ENCODE measurements around the gene RWDD3.

Gene RWDD3

GRCh38 chr1:95207223-95207935 lies 26.6 kb upstream of the RWDD3 start:
- Histone ChIP-seq H3K27ac (ENCODE audit: insufficient read depth, low read length, poor library complexity, severe bottlenecking) (no peak overlapping the region), H3K36me3 (ENCODE audit: control insufficient read depth, insufficient read depth, low read length) (no peaks in the 10 kb centered on the region), H3K4me1 (ENCODE audit: control insufficient read depth, insufficient read depth, low read length, poor library complexity, severe bottlenecking) (no peaks in the 10 kb centered on the region), H3K9me3 (ENCODE audit: control insufficient read depth, low read length) (no peaks in the 10 kb centered on the region), H3K27me3 (replicated peaks; ENCODE audit: control insufficient read depth, insufficient read depth, low read length, poor library complexity, severe bottlenecking) (no peaks in the 10 kb centered on the region), H3K4me3 (ENCODE audit: insufficient read depth, low read depth, low read length, poor library complexity, severe bottlenecking) (no peak overlapping the region)
- DNase-seq: no peak

GRCh38 chr1:95208876-95209275 lies 25.1 kb upstream of the RWDD3 start:
- Histone ChIP-seq H3K27me3 (replicated peaks; ENCODE audit: control insufficient read depth, insufficient read depth, low read length, poor library complexity, severe bottlenecking) (no peaks in the 10 kb centered on the region), H3K4me3 (ENCODE audit: insufficient read depth, low read depth, low read length, poor library complexity, severe bottlenecking) (no peak overlapping the region), H3K36me3 (ENCODE audit: control insufficient read depth, insufficient read depth, low read length) (no peaks in the 10 kb centered on the region), H3K9me3 (ENCODE audit: control insufficient read depth, low read length) (no peaks in the 10 kb centered on the region), H3K4me1 (ENCODE audit: control insufficient read depth, insufficient read depth, low read length, poor library complexity, severe bottlenecking) (no peaks in the 10 kb centered on the region), H3K27ac (ENCODE audit: insufficient read depth, low read length, poor library complexity, severe bottlenecking) (no peak overlapping the region)
- DNase-seq: no peak

GRCh38 chr1:95209291-95209690 lies 24.7 kb upstream of the RWDD3 start:
- no peak overlapping the region for H3K4me3 ChIP-seq (ENCODE audit: insufficient read depth, low read depth, low read length, poor library complexity, severe bottlenecking)
- no peaks in the 10 kb centered on the region for H3K36me3 ChIP-seq (ENCODE audit: control insufficient read depth, insufficient read depth, low read length)
- no peaks in the 10 kb centered on the region for H3K4me1 ChIP-seq (ENCODE audit: control insufficient read depth, insufficient read depth, low read length, poor library complexity, severe bottlenecking)
- no peak for DNase-seq
- H3K27ac ChIP-seq (ENCODE audit: insufficient read depth, low read length, poor library complexity, severe bottlenecking): no peak overlapping the region
- no peaks in the 10 kb centered on the region for H3K9me3 ChIP-seq (ENCODE audit: control insufficient read depth, low read length)
- H3K27me3 ChIP-seq (replicated peaks; ENCODE audit: control insufficient read depth, insufficient read depth, low read length, poor library complexity, severe bottlenecking): no peaks in the 10 kb centered on the region

GRCh38 chr1:95216292-95216990 lies 17.6 kb upstream of the RWDD3 start:
- Histone ChIP-seq H3K27me3 (replicated peaks; ENCODE audit: control insufficient read depth, insufficient read depth, low read length, poor library complexity, severe bottlenecking) (peaks cover 7% of the 10 kb centered on the region), H3K4me3 (ENCODE audit: insufficient read depth, low read depth, low read length, poor library complexity, severe bottlenecking) (no peak overlapping the region), H3K9me3 (ENCODE audit: control insufficient read depth, low read length) (no peaks in the 10 kb centered on the region), H3K4me1 (ENCODE audit: control insufficient read depth, insufficient read depth, low read length, poor library complexity, severe bottlenecking) (no peaks in the 10 kb centered on the region), H3K36me3 (ENCODE audit: control insufficient read depth, insufficient read depth, low read length) (no peaks in the 10 kb centered on the region), H3K27ac (ENCODE audit: insufficient read depth, low read length, poor library complexity, severe bottlenecking) (no peak overlapping the region)
- no peak for DNase-seq

GRCh38 chr1:95217371-95217770 lies 16.6 kb upstream of the RWDD3 start:
- Histone ChIP-seq H3K27me3 (replicated peaks; ENCODE audit: control insufficient read depth, insufficient read depth, low read length, poor library complexity, severe bottlenecking) (peaks cover 7% of the 10 kb centered on the region), H3K36me3 (ENCODE audit: control insufficient read depth, insufficient read depth, low read length) (no peaks in the 10 kb centered on the region), H3K27ac (ENCODE audit: insufficient read depth, low read length, poor library complexity, severe bottlenecking) (no peak overlapping the region), H3K4me1 (ENCODE audit: control insufficient read depth, insufficient read depth, low read length, poor library complexity, severe bottlenecking) (no peaks in the 10 kb centered on the region), H3K9me3 (ENCODE audit: control insufficient read depth, low read length) (no peaks in the 10 kb centered on the region), H3K4me3 (ENCODE audit: insufficient read depth, low read depth, low read length, poor library complexity, severe bottlenecking) (no peak overlapping the region)
- no peak for DNase-seq

- peaks cover 7% of the 10 kb centered on the region for H3K27me3 ChIP-seq (replicated peaks; ENCODE audit: control insufficient read depth, insufficient read depth, low read length, poor library complexity, severe bottlenecking)
- no peaks in the 10 kb centered on the region for H3K4me1 ChIP-seq (ENCODE audit: control insufficient read depth, insufficient read depth, low read length, poor library complexity, severe bottlenecking)
- no peak overlapping the region for H3K4me3 ChIP-seq (ENCODE audit: insufficient read depth, low read depth, low read length, poor library complexity, severe bottlenecking)
- no peaks in the 10 kb centered on the region for H3K36me3 ChIP-seq (ENCODE audit: control insufficient read depth, insufficient read depth, low read length)
- DNase-seq: no peak
- H3K27ac ChIP-seq (ENCODE audit: insufficient read depth, low read length, poor library complexity, severe bottlenecking): no peak overlapping the region
- no peaks in the 10 kb centered on the region for H3K9me3 ChIP-seq (ENCODE audit: control insufficient read depth, low read length)
These were observed 14.6 kb upstream of the RWDD3 start for GRCh38 chr1:95219407-95219806.

GRCh38 chr1:95221306-95221705 lies 12.7 kb upstream of the RWDD3 start:
- Histone ChIP-seq H3K4me1 (ENCODE audit: control insufficient read depth, insufficient read depth, low read length, poor library complexity, severe bottlenecking) (no peaks in the 10 kb centered on the region), H3K9me3 (ENCODE audit: control insufficient read depth, low read length) (no peaks in the 10 kb centered on the region), H3K27ac (ENCODE audit: insufficient read depth, low read length, poor library complexity, severe bottlenecking) (no peak overlapping the region), H3K4me3 (ENCODE audit: insufficient read depth, low read depth, low read length, poor library complexity, severe bottlenecking) (no peak overlapping the region), H3K27me3 (replicated peaks; ENCODE audit: control insufficient read depth, insufficient read depth, low read length, poor library complexity, severe bottlenecking) (peaks cover 7% of the 10 kb centered on the region), H3K36me3 (ENCODE audit: control insufficient read depth, insufficient read depth, low read length) (no peaks in the 10 kb centered on the region)
- no peak for DNase-seq

- Histone ChIP-seq H3K27ac (ENCODE audit: insufficient read depth, low read length, poor library complexity, severe bottlenecking) (no peak overlapping the region), H3K4me1 (ENCODE audit: control insufficient read depth, insufficient read depth, low read length, poor library complexity, severe bottlenecking) (no peaks in the 10 kb centered on the region), H3K36me3 (ENCODE audit: control insufficient read depth, insufficient read depth, low read length) (no peaks in the 10 kb centered on the region), H3K4me3 (ENCODE audit: insufficient read depth, low read depth, low read length, poor library complexity, severe bottlenecking) (no peak overlapping the region), H3K27me3 (replicated peaks; ENCODE audit: control insufficient read depth, insufficient read depth, low read length, poor library complexity, severe bottlenecking) (peaks cover 7% of the 10 kb centered on the region), H3K9me3 (ENCODE audit: control insufficient read depth, low read length) (no peaks in the 10 kb centered on the region)
- no peak for DNase-seq
These were observed 11.4 kb upstream of the RWDD3 start for GRCh38 chr1:95222629-95223028.

- Histone ChIP-seq H3K9me3 (ENCODE audit: control insufficient read depth, low read length) (no peaks in the 10 kb centered on the region), H3K27me3 (replicated peaks; ENCODE audit: control insufficient read depth, insufficient read depth, low read length, poor library complexity, severe bottlenecking) (peaks cover 6% of the 10 kb centered on the region), H3K4me3 (ENCODE audit: insufficient read depth, low read depth, low read length, poor library complexity, severe bottlenecking) (no peak overlapping the region), H3K27ac (ENCODE audit: insufficient read depth, low read length, poor library complexity, severe bottlenecking) (no peak overlapping the region), H3K36me3 (ENCODE audit: control insufficient read depth, insufficient read depth, low read length) (no peaks in the 10 kb centered on the region), H3K4me1 (ENCODE audit: control insufficient read depth, insufficient read depth, low read length, poor library complexity, severe bottlenecking) (no peaks in the 10 kb centered on the region)
- no peak for DNase-seq
These were observed 10.9 kb upstream of the RWDD3 start for GRCh38 chr1:95223110-95223509.

- no peak for DNase-seq
- Histone ChIP-seq H3K36me3 (ENCODE audit: control insufficient read depth, insufficient read depth, low read length) (no peaks in the 10 kb centered on the region), H3K9me3 (ENCODE audit: control insufficient read depth, low read length) (no peaks in the 10 kb centered on the region), H3K27ac (ENCODE audit: insufficient read depth, low read length, poor library complexity, severe bottlenecking) (no peak overlapping the region), H3K4me1 (ENCODE audit: control insufficient read depth, insufficient read depth, low read length, poor library complexity, severe bottlenecking) (no peaks in the 10 kb centered on the region), H3K27me3 (replicated peaks; ENCODE audit: control insufficient read depth, insufficient read depth, low read length, poor library complexity, severe bottlenecking) (peaks cover 3% of the 10 kb centered on the region), H3K4me3 (ENCODE audit: insufficient read depth, low read depth, low read length, poor library complexity, severe bottlenecking) (no peak overlapping the region)
These were observed 7.0 kb upstream of the RWDD3 start for GRCh38 chr1:95226781-95227660.
